ENCODE measurements around the gene KANK2. TPM values are rescaled to one million over a fixed set of nuclear protein-coding genes. Genes with fewer than 3 reads are reported as not detected.
A peak's percentile ranks its signal among the peaks of the same experiment; 100 is the strongest.

KANK2 gene
- total RNA-seq, 1 experiment from 2014 or later, result 35.1 TPM

- TF ChIP-seq ZBTB21 (CRISPR knock-in tag; IDR thresholded peaks at IDR 0.05; ENCODE audit: borderline replicate concordance), result no peak
- TF ChIP-seq TCF7 (CRISPR knock-in tag; IDR thresholded peaks at IDR 0.05; ENCODE audit: low read depth), result no peak
- TF ChIP-seq HMGA2 (CRISPR knock-in tag; IDR thresholded peaks at IDR 0.05), result no peak
- no peak for TF ChIP-seq KAT7 (CRISPR knock-in tag; IDR thresholded peaks at IDR 0.05; ENCODE audit: borderline replicate concordance)
- no peak for TF ChIP-seq NFATC4 (CRISPR knock-in tag; IDR thresholded peaks at IDR 0.05)
- TF ChIP-seq SMAD4 (CRISPR knock-in tag; IDR thresholded peaks at IDR 0.05), result no peak
Observed at GRCh38 chr19:11169896-11170678, 27.3 kb downstream of the KANK2 start (continued).

GRCh38 chr19:11168568-11168967, 28.8 kb downstream of the KANK2 start:
- DNase-seq (ENCODE audit: low spot score) (no peak), ATAC-seq (no peak)
- CTCF ChIA-PET, result no interaction called here
- Mint-ChIP-seq H3K27me3 (ENCODE audit: low read depth) (no peaks in the 10 kb centered on the region; the same call in 1 of the 2 replicates), H3K27ac (0 out of 2 replicates have a peak overlapping the region, but pooled peaks have one; percentile 27), H3K4me3 (no peak overlapping the region), H3K4me1 (no peaks in the 10 kb centered on the region), H3K9me3 (no peaks in the 10 kb centered on the region), H3K36me3 (peaks cover 23% of the 10 kb centered on the region)
- TF ChIP-seq, protein P1, sequence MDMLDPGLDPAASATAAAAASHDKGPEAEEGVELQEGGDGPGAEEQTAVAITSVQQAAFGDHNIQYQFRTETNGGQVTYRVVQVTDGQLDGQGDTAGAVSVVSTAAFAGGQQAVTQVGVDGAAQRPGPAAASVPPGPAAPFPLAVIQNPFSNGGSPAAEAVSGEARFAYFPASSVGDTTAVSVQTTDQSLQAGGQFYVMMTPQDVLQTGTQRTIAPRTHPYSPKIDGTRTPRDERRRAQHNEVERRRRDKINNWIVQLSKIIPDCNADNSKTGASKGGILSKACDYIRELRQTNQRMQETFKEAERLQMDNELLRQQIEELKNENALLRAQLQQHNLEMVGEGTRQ (CRISPR knock-in tag; IDR thresholded peaks at IDR 0.05), result no peak
- TF ChIP-seq SMAD4 (CRISPR knock-in tag; IDR thresholded peaks at IDR 0.05) (no peak), GTF2I (CRISPR knock-in tag; conservative IDR thresholded peaks at IDR 0.05) (no peak), CBFB (CRISPR knock-in tag; IDR thresholded peaks at IDR 0.05; ENCODE audit: low read depth) (no peak), STAT6 (CRISPR knock-in tag; conservative IDR thresholded peaks at IDR 0.05; ENCODE audit: low read depth) (no peak), SMAD3 (CRISPR knock-in tag; IDR thresholded peaks at IDR 0.05; ENCODE audit: borderline replicate concordance) (no peak), RORB (CRISPR knock-in tag; IDR thresholded peaks at IDR 0.05) (no peak), CTCF (IDR thresholded peaks at IDR 0.05) (no peak), EMX1 (CRISPR knock-in tag; IDR thresholded peaks at IDR 0.05) (no peak), ZNF317 (CRISPR knock-in tag; IDR thresholded peaks at IDR 0.05; ENCODE audit: borderline replicate concordance, low read depth) (no peak), PRRX2 (CRISPR knock-in tag; IDR thresholded peaks at IDR 0.05) (no peak), ATF1 (CRISPR knock-in tag; IDR thresholded peaks at IDR 0.05) (no peak), TEAD1 (CRISPR knock-in tag; IDR thresholded peaks at IDR 0.05) (no peak), SP1 (CRISPR knock-in tag; conservative IDR thresholded peaks at IDR 0.05) (no peak), ZNF121 (CRISPR knock-in tag; IDR thresholded peaks at IDR 0.05) (no peak)
- TF ChIP-seq, protein P2, sequence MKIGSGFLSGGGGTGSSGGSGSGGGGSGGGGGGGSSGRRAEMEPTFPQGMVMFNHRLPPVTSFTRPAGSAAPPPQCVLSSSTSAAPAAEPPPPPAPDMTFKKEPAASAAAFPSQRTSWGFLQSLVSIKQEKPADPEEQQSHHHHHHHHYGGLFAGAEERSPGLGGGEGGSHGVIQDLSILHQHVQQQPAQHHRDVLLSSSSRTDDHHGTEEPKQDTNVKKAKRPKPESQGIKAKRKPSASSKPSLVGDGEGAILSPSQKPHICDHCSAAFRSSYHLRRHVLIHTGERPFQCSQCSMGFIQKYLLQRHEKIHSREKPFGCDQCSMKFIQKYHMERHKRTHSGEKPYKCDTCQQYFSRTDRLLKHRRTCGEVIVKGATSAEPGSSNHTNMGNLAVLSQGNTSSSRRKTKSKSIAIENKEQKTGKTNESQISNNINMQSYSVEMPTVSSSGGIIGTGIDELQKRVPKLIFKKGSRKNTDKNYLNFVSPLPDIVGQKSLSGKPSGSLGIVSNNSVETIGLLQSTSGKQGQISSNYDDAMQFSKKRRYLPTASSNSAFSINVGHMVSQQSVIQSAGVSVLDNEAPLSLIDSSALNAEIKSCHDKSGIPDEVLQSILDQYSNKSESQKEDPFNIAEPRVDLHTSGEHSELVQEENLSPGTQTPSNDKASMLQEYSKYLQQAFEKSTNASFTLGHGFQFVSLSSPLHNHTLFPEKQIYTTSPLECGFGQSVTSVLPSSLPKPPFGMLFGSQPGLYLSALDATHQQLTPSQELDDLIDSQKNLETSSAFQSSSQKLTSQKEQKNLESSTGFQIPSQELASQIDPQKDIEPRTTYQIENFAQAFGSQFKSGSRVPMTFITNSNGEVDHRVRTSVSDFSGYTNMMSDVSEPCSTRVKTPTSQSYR (CRISPR knock-in tag; IDR thresholded peaks at IDR 0.05), result no peak
- POLR2A ChIA-PET, result no interaction called here
